GM23248 (cell line): ENCODE results near the gene OPALIN.

ENCODE experiments used
- EZH2 ChIP-seq: fragments of 200-600 bp; sonication (generic); IDR thresholded peaks from 2 replicates; pipeline ENCODE4 v1.6.1; 2018; ENCODE audit warnings: antibody characterized with exemption, mild to moderate bottlenecking; ENCODE audit not compliant: insufficient read depth, poor library complexity, severe bottlenecking
- EZH2phosphoT487 ChIP-seq: fragments of 200-600 bp; sonication (generic); IDR thresholded peaks from 2 replicates; pipeline ENCODE4 v1.6.1; 2018; ENCODE audit warnings: antibody characterized with exemption, moderate library complexity, mild to moderate bottlenecking, low read depth; ENCODE audit not compliant: insufficient read depth

DNA sequence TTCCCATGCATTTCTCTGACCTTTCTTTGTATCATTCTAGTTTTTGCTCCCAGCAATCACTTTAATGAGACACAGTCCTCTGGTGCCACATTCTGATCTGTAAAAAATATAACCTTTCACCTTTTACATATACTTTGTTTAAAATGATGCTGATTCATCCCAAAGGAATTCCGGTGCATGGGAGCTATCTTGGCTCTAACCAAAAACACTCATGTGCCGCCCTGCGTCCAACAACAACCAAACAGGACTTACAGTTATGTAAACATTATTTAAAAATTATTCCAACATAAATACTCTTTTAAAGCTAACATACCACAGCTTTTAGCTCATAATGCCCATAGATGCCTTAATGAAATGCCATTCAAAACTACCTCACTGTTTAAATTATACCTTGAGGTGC is 7.7 kb upstream of the OPALIN start:
- TF ChIP-seq EZH2phosphoT487 = no peak
- TF ChIP-seq EZH2 = no peak
